HFFc6 (cell line): ENCODE results near the gene LRRIQ4. TPM values are rescaled to one million over a fixed set of nuclear protein-coding genes. Genes with fewer than 3 reads are reported as not detected.

ENCODE experiments used
- DNase-seq: peaks from one replicate; pipeline ENCODE4 v3.0.0-alpha.2; 2018
- H3K27ac Mint-ChIP-seq: 2 replicates; pipeline ENCODE4 v1.8.0; 2020; ENCODE audit warnings: mild to moderate bottlenecking, mixed read lengths
- H3K27me3 Mint-ChIP-seq: 2 replicates; pipeline ENCODE4 v1.8.0; 2021; ENCODE audit warnings: mild to moderate bottlenecking, moderate library complexity, mixed read lengths; ENCODE audit not compliant: insufficient read depth
- H3K36me3 Mint-ChIP-seq: 2 replicates; pipeline ENCODE4 v1.8.0; 2021; ENCODE audit warnings: low read depth, mixed read lengths
- H3K4me1 Mint-ChIP-seq: 2 replicates; pipeline ENCODE4 v1.8.0; 2020; ENCODE audit warnings: low read depth, mixed read lengths
- H3K4me3 Mint-ChIP-seq: 2 replicates; pipeline ENCODE4 v1.8.0; 2020; ENCODE audit warnings: mild to moderate bottlenecking, moderate library complexity, mixed read lengths
- H3K9me3 Mint-ChIP-seq: 2 replicates; pipeline ENCODE4 v1.8.0; 2020; ENCODE audit warnings: mild to moderate bottlenecking, mixed read lengths
- total RNA-seq, 6 experiments: library from RNA; stranded (reverse); fragmentation: NEBNext Ultra II Directional; extraction: Animal tissue kit (Norgen Biotek cat#: 25700); gene quantifications; 2 replicates in 1 of 6; 3 replicates in 5 of 6; pipeline ENCODE4 v1.2.3, GENCODE V29; 2021
- TF ChIP-seq, protein P1 (sequence below): fragments of 200-600 bp; sonication (generic); IDR thresholded peaks from 2 replicates; pipeline ENCODE4 v1.5.0; 2021; ENCODE audit warnings: antibody characterized with exemption, mild to moderate bottlenecking

The LRRIQ4 gene
- total RNA-seq, 6 experiments from 2014 or later: not detected

DNA sequence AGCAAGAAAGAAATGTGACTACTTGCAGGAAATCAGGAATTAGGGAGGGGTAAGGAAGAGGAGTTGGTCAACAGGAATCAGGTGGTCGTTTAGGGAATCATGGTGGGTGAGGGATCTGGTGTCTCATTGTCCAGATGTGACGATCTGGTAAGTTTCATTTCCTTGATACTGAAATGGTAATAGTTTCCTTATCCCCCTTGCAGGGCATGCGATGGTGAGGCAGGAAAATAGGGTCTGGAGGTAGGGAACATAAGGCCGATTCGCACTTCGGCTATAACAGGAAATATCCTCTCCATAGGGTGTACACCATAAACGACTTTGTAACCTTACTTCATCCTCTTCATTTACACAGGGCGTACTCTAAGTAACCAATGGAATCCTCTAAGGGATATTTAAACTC lies 608 bp downstream of the LRRIQ4 start:
- peak overlapping the region; percentile 87 for H3K4me3 Mint-ChIP-seq
- peaks cover 13% of the 10 kb centered on the region for H3K36me3 Mint-ChIP-seq
- DNase-seq: no peak
- TF ChIP-seq, protein P1, sequence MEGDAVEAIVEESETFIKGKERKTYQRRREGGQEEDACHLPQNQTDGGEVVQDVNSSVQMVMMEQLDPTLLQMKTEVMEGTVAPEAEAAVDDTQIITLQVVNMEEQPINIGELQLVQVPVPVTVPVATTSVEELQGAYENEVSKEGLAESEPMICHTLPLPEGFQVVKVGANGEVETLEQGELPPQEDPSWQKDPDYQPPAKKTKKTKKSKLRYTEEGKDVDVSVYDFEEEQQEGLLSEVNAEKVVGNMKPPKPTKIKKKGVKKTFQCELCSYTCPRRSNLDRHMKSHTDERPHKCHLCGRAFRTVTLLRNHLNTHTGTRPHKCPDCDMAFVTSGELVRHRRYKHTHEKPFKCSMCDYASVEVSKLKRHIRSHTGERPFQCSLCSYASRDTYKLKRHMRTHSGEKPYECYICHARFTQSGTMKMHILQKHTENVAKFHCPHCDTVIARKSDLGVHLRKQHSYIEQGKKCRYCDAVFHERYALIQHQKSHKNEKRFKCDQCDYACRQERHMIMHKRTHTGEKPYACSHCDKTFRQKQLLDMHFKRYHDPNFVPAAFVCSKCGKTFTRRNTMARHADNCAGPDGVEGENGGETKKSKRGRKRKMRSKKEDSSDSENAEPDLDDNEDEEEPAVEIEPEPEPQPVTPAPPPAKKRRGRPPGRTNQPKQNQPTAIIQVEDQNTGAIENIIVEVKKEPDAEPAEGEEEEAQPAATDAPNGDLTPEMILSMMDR: no peak
- peaks cover 15% of the 10 kb centered on the region for H3K9me3 Mint-ChIP-seq
- H3K4me1 Mint-ChIP-seq: peaks cover 35% of the 10 kb centered on the region
- H3K27me3 Mint-ChIP-seq: peaks cover 2% of the 10 kb centered on the region; the same call in 1 of the 2 replicates
- peak overlapping the region; percentile 82 for H3K27ac Mint-ChIP-seq

DNA sequence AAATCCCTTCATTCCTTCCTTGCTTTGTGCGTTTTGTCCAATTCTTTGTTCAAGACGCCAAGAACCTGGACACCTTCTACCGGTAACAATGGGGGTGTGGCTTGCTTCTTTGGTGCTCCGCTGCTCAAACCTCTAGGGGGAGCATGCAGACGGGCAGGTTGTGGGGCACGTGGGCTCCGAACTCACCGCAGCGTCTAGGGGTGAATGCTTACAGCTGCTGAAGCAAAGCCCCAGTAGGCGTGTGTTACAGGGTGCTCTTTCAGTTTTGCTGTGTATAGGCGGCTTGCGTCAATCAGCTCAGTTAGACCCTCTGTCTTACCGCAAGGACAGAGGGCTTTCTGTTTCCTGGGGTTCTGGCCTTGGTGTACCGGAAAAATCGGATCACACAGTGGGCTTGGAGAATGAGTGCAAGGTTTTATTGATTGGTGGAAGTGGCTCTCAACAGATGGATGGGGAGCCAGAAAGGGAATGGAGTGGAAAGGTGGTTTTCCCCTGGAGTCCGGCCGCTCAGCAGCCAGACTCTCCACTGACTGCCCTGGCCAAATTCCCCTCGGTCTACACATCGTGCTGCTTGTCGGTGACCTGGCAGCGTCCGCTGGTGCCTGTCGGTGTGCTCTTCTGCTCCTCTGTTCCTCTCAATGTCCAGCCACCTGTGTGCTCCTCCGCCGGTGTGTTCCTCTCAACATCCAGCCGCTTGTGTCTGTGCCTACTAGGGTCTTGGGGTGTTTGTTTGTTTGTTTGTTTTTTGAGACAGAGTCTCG lies 1.3 kb downstream of the LRRIQ4 start:
- peaks cover 2% of the 10 kb centered on the region; the same call in 1 of the 2 replicates for H3K27me3 Mint-ChIP-seq
- peaks cover 42% of the 10 kb centered on the region for H3K4me1 Mint-ChIP-seq
- TF ChIP-seq, protein P1: no peak; the same call in 1 of the 2 replicates
- no peak for DNase-seq
- H3K9me3 Mint-ChIP-seq: peaks cover 15% of the 10 kb centered on the region
- peak overlapping the region; percentile 87; the same call in 1 of the 2 replicates for H3K4me3 Mint-ChIP-seq
- peak overlapping the region; percentile 82; the same call in 1 of the 2 replicates for H3K27ac Mint-ChIP-seq
- H3K36me3 Mint-ChIP-seq: peaks cover 13% of the 10 kb centered on the region

DNA sequence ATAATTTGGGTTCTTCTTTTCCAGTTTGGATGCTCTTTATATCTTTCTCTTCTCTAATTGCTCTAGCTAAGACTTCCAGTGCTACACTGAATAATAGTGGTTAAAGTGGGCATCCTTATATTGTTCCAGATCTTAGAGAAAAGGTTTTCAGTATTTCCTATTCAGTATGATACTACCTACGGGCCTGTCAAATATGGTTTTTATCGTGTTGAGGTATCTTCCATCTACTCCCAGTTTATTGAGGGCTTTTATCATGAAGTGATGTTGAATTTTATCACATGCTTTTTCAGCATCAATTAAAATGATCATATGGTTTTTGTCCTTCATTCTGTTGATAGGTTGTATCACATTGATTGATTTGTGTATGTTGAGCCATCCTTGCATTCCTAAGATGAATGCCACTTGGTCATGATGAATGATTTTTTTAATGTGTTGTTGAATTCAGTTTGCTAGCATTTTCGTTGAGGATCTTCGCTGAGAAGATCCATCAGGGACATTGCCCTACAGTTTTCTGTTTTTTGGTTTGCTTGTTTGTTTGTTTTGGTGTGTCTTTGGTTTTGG lies 3.0 kb downstream of the LRRIQ4 start:
- Mint-ChIP-seq H3K9me3 (peaks cover 15% of the 10 kb centered on the region), H3K4me3 (no peak overlapping the region), H3K36me3 (peaks cover 13% of the 10 kb centered on the region), H3K27ac (no peak overlapping the region), H3K27me3 (peaks cover 2% of the 10 kb centered on the region; the same call in 1 of the 2 replicates), H3K4me1 (peaks cover 42% of the 10 kb centered on the region)
- DNase-seq: no peak
- TF ChIP-seq, protein P1: no peak

DNA sequence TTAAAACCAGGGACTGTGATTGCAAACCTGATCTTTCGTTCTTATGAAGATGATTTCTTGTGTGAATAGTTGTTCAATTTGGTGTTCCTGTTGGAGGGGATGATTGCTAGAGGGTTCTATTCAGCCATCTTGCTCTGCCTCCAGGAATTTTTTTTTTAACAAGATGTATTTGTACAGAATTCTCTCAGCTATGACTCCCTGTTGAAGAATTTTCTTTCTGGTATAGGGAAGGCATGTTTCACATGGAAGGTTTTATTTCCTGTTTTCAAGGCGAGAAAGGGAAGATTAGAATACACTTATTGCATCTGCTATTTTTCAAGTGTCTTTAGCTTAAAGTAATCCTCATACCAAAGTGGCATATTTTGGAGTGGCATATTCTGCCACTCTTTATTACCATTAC lies 5.6 kb downstream of the LRRIQ4 start:
- Mint-ChIP-seq H3K4me3 (peak overlapping the region; percentile 6; the same call in 1 of the 2 replicates), H3K36me3 (peaks cover 13% of the 10 kb centered on the region), H3K27me3 (peaks cover 2% of the 10 kb centered on the region), H3K9me3 (peaks cover 15% of the 10 kb centered on the region), H3K27ac (peak overlapping the region; percentile 17), H3K4me1 (peaks cover 22% of the 10 kb centered on the region)
- TF ChIP-seq, protein P1: no peak
- DNase-seq: peak; percentile 28

DNA sequence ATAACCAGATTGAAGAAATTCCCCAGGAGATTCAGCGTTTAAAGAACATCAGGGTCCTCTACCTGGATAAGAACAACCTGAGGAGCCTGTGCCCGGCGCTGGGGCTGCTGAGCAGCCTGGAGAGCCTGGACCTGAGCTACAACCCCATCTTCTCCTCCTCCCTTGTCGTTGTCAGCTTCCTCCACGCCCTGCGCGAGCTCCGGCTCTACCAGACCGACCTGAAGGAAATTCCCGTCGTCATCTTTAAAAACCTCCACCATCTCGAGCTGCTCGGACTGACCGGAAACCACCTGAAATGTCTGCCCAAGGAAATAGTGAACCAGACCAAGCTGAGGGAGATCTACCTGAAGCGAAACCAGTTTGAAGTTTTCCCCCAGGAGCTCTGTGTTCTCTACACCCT lies 9.4 kb downstream of the LRRIQ4 start:
- TF ChIP-seq, protein P1: no peak
- no peak for DNase-seq
- H3K36me3 Mint-ChIP-seq: no peaks in the 10 kb centered on the region
- H3K27ac Mint-ChIP-seq: no peak overlapping the region
- H3K4me1 Mint-ChIP-seq: peaks cover 12% of the 10 kb centered on the region
- no peaks in the 10 kb centered on the region; the same call in 1 of the 2 replicates for H3K27me3 Mint-ChIP-seq
- H3K4me3 Mint-ChIP-seq: no peak overlapping the region
- no peaks in the 10 kb centered on the region for H3K9me3 Mint-ChIP-seq
